CD4-positive, alpha-beta T cell treated with Interleukin-1 beta for 1 hour (primary cell): ENCODE measurements around the gene INTS6.

Source experiments
- DNase-seq, 2 donors: peaks; one replicate each; pipeline ENCODE4 v3.0.0-alpha.2; 2020 to 2022

INTS6 gene

GRCh38 chr13:51341791-51342190 lies 111.0 kb downstream of the INTS6 start:
- no peak for DNase-seq

DNA sequence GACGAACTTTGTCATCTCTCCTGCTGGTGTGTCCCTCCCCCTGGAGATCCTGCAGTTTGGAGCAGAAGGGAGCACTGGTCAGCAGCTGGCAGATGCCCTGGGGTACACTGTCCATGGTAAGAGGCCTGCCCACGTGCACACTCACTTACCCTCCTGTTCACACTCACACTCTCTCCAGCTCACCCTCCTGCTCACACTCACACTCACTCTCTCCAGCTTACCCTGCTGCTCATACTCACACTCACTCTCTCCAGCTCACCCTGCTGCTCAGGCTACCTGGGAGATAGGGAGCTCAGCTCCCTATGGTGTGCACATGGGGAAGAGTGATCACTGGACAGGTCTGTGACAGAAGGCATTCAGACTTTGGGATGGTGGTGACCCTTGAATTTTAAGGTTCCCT lies 111.6 kb downstream of the INTS6 start:
- DNase-seq: no peak

DNA sequence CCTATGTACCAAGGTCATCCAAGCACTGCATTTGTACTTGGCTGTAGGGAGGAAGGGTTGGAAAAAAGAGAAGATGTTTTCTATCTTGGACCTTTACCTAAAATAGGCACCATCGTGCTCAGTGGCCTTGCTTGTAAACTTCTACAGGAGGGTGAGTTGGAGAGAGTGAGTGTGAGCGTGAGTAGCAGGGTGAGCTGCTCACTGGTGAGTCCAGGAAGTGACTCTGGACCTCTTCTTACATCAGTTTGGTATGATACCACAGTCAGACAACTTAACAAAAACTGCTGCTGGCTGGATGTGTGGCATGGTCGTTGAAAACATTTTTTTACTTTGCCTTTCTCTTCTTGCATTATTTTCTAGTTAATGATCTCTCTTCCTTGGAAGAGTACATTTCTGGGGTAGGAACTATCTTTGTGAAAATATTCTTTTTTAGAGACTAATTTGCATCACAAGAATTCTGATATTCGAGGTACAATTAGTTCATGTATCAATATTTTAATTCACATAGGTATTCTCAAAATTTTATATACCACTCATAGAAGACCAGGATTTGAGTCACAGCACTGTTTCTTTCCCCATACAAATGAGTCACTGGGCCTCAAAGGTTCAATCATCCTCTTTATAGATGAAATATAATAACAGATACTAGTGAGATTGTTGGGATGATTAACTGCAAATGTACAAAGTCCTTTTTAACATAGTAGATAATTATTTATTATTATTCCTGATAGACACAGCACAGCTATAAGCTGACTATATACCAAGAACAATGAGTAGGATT lies 112.7 kb downstream of the INTS6 start:
- no peak for DNase-seq

- no peak for DNase-seq
These were observed 113.5 kb downstream of the INTS6 start, which contains the start of gene SERPINE3 for GRCh38 chr13:51339354-51339753. Gene SERPINE3, plus strand, starts transcription at chr13:51339691. Its CDS starts 1,401 bp downstream, at chr13:51341092.

DNA sequence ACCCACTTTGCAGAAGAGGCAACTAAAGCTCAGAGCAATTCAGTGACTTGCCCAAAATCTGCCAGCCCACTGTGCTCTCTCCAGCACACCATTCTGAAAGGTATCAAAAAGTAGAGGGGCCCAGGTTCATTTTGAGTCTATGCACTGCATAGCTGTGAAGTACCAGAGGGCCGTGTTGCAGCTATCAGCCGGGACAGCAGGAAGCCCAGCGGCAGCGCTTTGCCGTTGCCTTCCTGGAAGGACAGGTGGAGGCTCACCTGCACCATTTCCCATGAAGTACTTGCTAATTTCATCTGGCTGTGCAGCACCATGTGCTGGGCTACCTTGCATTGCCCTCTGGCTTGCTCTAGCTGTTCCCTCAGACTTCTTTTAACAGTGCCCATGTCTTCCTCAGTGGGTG lies 116.1 kb downstream of the INTS6 start:
- DNase-seq: no peak

- no peak for DNase-seq
These were observed 119.0 kb downstream of the INTS6 start for GRCh38 chr13:51333826-51334225.

DNA sequence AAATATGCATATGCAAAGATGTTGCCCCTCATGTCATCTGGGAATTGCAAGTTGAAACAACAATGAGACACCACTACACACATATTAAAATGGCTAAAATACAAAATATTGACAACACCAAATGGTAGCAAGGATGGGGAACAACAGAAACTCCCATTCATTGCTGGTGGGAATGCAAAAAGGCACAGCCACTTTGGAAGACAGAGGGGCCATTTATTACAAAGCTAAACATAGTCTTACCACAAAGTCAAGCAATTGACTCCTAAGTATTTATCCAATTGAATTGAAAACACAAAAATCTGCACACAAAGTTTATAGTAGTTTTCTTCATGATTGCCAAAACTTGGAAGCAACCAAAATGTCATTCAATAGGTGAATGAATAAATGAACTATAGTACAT lies 119.4 kb downstream of the INTS6 start:
- DNase-seq: no peak

DNA sequence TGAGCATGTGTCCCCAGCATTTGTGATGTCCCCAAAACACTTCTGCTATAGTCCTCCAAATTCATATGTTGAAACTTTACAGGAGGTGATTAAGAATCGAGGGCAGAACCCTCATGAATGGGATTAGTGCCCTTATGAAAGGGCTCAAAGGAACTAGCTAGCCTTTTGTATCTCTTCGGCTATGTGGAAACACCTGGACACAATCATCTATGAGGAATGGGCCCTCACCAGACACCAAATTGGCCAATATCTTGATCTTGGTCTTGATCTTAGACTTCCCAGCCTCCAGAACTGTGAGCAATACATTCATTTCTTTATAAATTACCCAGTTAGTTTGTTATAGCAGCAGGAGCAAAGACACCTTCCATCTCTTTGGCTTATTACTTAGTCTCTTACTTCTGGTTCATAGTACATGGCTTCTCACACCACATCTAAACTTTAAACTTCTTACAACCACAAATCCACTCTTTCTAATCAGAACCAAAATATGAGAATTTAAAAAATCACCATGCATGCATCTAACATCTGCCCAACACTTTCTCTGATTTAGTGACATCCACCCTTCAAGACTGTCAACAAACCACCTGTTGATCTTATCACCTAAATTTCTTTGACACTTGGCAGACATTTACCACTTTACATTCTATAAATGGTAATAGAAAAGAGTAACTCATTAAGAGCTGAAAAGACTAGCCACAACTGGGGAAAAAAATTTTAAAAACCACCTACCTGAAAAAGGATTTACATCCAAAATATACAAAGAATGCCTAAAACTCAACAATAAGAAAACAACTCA lies 120.1 kb downstream of the INTS6 start:
- DNase-seq: no peak

- DNase-seq: no peak
These were observed 121.4 kb downstream of the INTS6 start for GRCh38 chr13:51331354-51331861.

GRCh38 chr13:51330791-51331190 lies 122.0 kb downstream of the INTS6 start:
- DNase-seq: no peak

DNA sequence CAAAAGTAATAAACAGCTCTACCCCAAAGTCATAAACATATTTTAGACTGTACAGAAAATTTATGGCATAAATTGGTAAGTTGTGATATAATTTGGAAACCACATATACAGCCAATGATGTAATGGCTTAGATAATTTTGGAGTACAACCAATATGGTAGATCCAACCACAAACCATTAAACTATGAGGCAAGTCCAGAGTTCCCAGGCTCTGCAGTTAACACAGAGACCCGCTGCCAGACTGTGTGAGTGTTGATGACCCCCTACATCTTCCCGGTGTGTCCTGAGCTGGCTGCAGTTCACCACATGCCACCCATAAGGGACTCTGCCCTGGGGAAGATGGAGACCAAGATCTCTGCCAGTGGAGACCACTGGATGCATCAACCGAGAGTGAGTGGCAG lies 123.2 kb downstream of the INTS6 start:
- no peak for DNase-seq

GRCh38 chr13:51328488-51328887 lies 124.3 kb downstream of the INTS6 start:
- DNase-seq: no peak

DNA sequence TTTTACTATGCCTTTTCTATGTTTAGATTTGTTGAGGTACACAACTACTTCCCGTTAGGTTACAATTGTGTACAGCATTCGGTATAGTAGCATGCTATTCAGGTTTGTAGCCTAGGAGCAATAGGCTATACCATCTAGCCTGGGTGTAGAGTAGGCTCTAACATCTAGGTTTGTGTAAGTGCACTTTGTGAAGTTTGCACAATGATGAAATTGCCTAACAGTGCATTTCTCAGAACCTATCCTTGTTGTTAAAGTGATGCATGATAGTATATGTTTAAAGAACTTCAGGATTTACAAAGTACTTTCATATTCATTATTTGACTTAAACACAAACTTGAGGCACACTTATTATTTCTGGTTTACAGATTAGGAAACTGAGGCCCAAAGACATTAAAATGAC lies 124.9 kb downstream of the INTS6 start:
- no peak for DNase-seq

GRCh38 chr13:51326777-51327176 lies 126.1 kb downstream of the INTS6 start:
- no peak for DNase-seq

- no peak for DNase-seq
These were observed 127.0 kb downstream of the INTS6 start for GRCh38 chr13:51325837-51326236.

DNA sequence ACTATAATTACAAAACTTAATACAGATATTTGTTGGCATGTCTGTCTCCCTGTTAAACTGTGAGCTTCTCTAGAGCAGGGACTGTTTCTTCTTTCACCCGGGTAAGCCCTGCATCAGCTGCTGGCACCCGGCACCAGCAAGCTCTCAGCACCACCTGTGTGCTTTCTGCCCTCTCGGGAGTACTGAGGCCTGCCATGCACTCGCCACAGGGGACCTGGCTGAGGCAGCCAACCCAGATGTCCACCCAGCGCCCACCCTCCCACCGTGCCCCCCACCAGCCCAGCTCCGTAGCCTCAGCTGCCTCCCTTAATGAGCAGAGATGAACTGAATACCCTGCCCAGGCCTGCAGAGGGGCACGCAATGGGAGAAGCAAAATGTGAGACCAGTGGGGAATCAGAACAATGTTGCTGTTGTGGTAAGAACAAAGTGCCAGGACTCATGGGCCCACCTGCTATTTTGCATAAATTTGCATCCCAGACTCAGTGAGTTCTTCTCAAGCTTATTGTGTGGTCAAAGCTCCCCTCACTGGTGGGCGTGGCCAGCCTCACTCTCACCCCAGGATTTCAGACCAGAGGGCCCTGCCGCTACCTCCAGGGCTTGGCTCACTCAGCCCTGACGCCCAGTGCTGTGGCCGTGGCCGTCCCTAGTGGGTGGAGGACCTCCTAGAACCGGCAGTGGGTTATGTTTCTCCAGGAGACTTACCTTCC lies 128.0 kb downstream of the INTS6 start:
- DNase-seq: no peak

- DNase-seq: no peak
These were observed 128.9 kb downstream of the INTS6 start for GRCh38 chr13:51323824-51324511.

DNA sequence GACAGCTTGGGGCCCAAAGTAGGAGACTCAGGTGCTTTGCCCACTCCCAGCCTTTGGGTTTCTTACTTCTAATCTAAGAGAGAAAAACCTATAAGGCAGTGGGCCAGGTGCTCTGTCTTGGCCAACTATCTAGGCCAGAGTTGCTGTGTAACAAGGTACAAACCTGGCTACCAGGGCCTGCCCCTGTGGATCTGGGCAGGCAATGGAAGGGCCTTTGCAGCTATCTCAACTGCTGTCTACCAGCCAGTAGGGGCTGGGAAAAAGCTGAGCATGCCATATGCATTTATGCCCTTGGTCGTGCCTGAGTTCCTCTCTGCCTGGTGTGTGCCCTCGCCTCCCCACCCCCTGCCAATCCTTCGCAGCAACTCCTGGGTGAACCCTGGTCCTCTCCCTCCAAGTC lies 130.0 kb downstream of the INTS6 start:
- no peak for DNase-seq

DNA sequence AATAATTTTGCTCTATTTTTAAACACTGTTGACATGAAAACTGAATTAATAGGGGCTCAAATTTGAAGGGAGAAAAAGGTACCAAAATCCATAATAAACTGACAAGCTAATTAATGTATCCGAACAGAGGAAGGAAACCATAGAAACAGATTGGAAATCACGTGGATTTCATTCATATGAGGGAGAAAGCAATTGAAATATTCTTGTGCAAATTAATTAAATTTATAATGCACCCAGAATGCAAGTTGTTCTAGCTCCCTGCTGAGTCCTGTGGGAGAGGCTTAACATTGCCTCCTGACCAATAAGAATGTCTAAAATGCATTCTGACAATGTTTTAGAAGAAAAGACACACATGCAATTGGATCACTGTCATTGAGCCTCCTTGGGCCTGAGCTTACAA lies 131.0 kb downstream of the INTS6 start:
- DNase-seq: no peak

DNA sequence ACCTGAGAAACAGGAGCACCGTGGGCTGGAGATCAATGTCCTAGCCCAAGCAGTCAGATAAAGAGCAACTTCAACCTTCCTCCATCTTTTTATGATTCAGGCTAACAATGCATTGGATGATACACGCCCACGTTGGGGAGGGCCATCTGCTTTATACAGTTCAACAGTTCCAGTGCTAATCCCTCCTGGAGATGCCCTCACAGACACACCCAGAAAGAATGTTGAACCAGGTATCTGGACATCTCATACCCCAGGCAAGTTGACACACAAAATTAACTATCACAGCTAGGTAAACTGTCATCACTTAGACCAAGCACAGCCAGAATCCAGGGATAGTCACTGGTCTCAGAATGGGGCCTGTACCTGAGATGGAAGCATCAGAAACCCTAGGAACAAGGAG lies 134.0 kb downstream of the INTS6 start:
- no peak for DNase-seq

GRCh38 chr13:51318015-51318414 lies 134.8 kb downstream of the INTS6 start:
- DNase-seq: no peak

- DNase-seq: no peak
These were observed 135.6 kb downstream of the INTS6 start for GRCh38 chr13:51317262-51317661.

DNA sequence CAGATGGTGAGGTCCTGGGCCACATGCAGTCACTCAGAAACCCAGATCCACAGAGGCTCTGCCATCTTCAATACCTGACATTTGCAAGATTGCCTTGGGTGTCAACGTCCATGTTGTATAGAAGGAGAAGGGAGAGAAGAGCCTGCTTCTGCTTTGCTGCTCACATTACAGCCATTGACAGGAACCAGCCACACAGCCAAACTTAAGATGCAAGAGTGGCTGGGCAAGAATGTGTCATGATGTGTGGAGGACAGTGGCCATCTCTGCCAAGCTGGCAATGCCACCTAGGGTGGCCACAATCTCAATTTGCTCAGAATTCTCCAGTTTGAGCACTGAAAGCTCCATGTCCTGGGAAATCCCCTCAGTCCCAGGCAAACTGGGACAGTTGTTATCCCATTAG lies 139.2 kb downstream of the INTS6 start:
- DNase-seq: no peak
